ENCODE measurements around the gene NTF4. TPM values are rescaled to one million over a fixed set of nuclear protein-coding genes. Genes with fewer than 3 reads are reported as not detected.

Gene NTF4
- total and polyA plus RNA-seq, 8 donors: 0.63 to 6.2 (median 0.97) TPM

DNA sequence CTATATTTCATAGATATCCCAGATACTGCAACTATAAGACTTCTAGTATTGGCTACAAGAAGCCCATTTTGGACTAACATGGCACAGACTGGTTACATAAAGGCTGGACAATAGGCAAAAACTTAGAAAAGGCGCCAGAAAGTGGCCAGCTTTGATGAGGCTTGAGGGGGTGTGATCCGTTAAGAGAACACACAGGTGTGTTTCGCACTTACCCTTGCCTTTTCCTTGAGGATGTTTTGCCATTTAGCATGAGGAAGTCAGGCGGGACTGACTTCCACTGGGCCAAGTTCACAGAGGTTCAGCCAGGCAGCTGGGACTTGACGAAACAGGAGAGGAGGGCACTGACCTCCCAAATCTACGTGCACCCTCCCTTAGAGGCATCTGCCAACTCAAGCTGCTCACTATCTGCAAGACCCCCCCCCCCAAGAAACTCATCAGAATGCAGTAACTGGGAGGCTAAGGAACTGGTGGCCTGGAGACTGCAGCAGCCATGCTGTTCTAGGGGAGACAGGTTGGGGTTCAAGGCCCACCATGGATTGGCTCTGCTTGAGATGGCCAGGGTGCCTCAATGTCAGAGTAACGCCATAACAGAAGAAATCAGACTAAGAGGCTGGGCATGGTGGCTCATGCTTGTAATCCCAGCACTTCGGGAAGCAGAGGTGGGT, 45.1 kb upstream of the NTF4 start:
- no peak for DNase-seq
- Histone ChIP-seq H3K4me3 (no peak overlapping the region), H3K9me3 (no peaks in the 10 kb centered on the region), H3K27me3 (no peaks in the 10 kb centered on the region), H3K27ac (no peak overlapping the region), H3K4me1 (peaks cover 4 to 12% of the 10 kb centered on the region in 2 donors), H3K36me3 (peaks cover 0 to 47% of the 10 kb centered on the region in 2 donors)
- no peak for ATAC-seq
- TF ChIP-seq, protein P1, sequence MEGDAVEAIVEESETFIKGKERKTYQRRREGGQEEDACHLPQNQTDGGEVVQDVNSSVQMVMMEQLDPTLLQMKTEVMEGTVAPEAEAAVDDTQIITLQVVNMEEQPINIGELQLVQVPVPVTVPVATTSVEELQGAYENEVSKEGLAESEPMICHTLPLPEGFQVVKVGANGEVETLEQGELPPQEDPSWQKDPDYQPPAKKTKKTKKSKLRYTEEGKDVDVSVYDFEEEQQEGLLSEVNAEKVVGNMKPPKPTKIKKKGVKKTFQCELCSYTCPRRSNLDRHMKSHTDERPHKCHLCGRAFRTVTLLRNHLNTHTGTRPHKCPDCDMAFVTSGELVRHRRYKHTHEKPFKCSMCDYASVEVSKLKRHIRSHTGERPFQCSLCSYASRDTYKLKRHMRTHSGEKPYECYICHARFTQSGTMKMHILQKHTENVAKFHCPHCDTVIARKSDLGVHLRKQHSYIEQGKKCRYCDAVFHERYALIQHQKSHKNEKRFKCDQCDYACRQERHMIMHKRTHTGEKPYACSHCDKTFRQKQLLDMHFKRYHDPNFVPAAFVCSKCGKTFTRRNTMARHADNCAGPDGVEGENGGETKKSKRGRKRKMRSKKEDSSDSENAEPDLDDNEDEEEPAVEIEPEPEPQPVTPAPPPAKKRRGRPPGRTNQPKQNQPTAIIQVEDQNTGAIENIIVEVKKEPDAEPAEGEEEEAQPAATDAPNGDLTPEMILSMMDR (IDR thresholded peaks at IDR 0.05): no peak
- intact Hi-C loops (cut with DNase I): loop anchor here in 1 of 2 donors (10.0 kb wide), 1 partner anchor 95 kb away; no protein-coding TSS in a partner anchor

DNA sequence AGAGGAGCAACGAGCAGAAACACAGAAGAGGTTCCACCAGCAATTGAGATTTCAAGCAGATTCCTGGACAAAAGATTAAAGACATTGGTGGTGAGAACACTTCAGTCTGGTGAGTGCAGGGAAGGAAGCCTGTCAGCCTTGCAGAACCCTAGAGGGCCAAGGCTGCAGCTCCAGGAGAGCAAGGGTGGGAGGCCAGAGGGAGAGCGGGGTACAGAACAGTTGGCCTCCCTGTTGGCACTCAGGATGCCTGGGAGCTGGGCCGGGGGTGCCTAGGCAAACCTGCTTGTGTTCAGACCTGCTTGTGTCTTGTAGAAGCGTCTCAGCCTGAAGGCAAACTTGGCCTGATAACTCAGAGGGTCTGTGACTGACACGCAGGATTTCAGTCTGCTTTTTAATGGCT, 44.4 kb upstream of the NTF4 start:
- Histone ChIP-seq H3K27ac (no peak overlapping the region), H3K9me3 (no peaks in the 10 kb centered on the region), H3K4me3 (no peak overlapping the region), H3K27me3 (no peaks in the 10 kb centered on the region), H3K4me1 (peaks cover 4 to 10% of the 10 kb centered on the region in 2 donors), H3K36me3 (peaks cover 0 to 53% of the 10 kb centered on the region in 2 donors)
- DNase-seq (no peak), ATAC-seq (no peak)
- TF ChIP-seq, protein P1 (IDR thresholded peaks at IDR 0.05): no peak
- intact Hi-C loops (cut with DNase I): loop anchor here in 1 of 2 donors (10.0 kb wide), 1 partner anchor 96 kb away; no protein-coding TSS in a partner anchor

DNA sequence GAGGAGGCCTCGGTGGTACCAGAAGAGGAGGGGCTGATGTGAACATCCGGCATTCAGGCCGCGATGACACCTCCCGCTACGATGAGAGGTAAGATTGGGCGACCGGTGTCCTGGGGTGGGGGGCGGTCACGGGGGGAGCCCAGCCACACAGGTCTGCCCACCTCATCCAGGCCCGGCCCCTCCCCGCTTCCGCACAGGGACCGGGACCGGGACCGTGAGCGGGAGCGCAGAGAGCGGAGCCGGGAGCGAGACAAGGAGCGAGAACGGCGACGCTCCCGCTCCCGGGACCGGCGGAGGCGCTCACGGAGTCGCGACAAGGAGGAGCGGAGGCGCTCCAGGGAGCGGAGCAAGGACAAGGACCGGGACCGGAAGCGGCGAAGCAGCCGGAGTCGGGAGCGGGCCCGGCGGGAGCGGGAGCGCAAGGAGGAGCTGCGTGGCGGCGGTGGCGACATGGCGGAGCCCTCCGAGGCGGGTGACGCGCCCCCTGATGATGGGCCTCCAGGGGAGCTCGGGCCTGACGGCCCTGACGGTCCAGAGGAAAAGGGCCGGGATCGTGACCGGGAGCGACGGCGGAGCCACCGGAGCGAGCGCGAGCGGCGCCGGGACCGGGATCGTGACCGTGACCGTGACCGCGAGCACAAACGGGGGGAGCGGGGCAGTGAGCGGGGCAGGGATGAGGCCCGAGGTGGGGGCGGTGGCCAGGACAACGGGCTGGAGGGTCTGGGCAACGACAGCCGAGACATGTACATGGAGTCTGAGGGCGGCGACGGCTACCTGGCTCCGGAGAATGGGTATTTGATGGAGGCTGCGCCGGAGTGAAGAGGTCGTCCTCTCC, 43.2 kb upstream of the NTF4 start:
- no peaks in the 10 kb centered on the region for H3K4me1 ChIP-seq
- DNase-seq (no peak), ATAC-seq (no peak)
- H3K36me3 ChIP-seq: peaks cover 0 to 66% of the 10 kb centered on the region in 2 donors
- TF ChIP-seq, protein P1 (IDR thresholded peaks at IDR 0.05): no peak
- H3K9me3 ChIP-seq: no peaks in the 10 kb centered on the region
- intact Hi-C loops (cut with DNase I): loop anchor here in 1 of 2 donors (10.0 kb wide), 1 partner anchor 97 kb away; no protein-coding TSS in a partner anchor
- no peak overlapping the region for H3K27ac ChIP-seq
- no peak overlapping the region for H3K4me3 ChIP-seq
- no peaks in the 10 kb centered on the region for H3K27me3 ChIP-seq

- Histone ChIP-seq H3K36me3 (peaks cover 0 to 77% of the 10 kb centered on the region in 2 donors), H3K27me3 (no peaks in the 10 kb centered on the region), H3K9me3 (no peaks in the 10 kb centered on the region), H3K27ac (no peak overlapping the region), H3K4me3 (no peak overlapping the region), H3K4me1 (no peaks in the 10 kb centered on the region)
- DNase-seq: peak in 1 of 4 donors; percentile 84
- peak; percentile 59 for ATAC-seq
- TF ChIP-seq, protein P1 (IDR thresholded peaks at IDR 0.05): peak; percentile 55 to 76
- intact Hi-C loops (cut with DNase I): loop anchor here in 1 of 2 donors (10.0 kb wide), 1 partner anchor 98 kb away; no protein-coding TSS in a partner anchor
Measured at GRCh38 chr19:49106648-49107135, 42.1 kb upstream of the NTF4 start.
